Ovary (tissue), 9 donors: ENCODE measurements around the gene TNS3. TPM values are rescaled to one million over a fixed set of nuclear protein-coding genes. Genes with fewer than 3 reads are reported as not detected.

ENCODE experiments used
- DNase-seq, 5 donors: peaks; one replicate each; pipeline ENCODE4 v3.0.0-alpha.2; 2019 to 2020
- H3K27ac ChIP-seq, 2 donors: fragments of 200-600 bp; one replicate each; pipeline versions ENCODE4 v1.5.1 to v1.8.0; 2019 to 2022
- H3K27me3 ChIP-seq: fragments of 200-600 bp; one replicate; pipeline ENCODE4 v1.8.0; 2022
- H3K36me3 ChIP-seq: fragments of 200-600 bp; sonication (generic); one replicate; pipeline ENCODE4 v1.5.1; 2019
- H3K4me1 ChIP-seq: one replicate; pipeline ENCODE4 v1.8.1; 2013; ENCODE audit warnings: mild to moderate bottlenecking, moderate library complexity; ENCODE audit not compliant: insufficient read depth
- H3K4me3 ChIP-seq: fragments of 200-600 bp; sonication (generic); one replicate; pipeline ENCODE4 v1.5.1; 2017
- H3K9me3 ChIP-seq, 2 donors: fragments of 200-600 bp in 1 of 2; sonication (generic) in 1 of 2; one replicate each; pipeline versions ENCODE4 v1.5.1 to v1.8.1; 2013 to 2019; ENCODE audit warnings: mild to moderate bottlenecking in 1 of 2, moderate library complexity in 1 of 2
- CTCF ChIP-seq, 3 donors: fragments of 450-650 bp in 2 of 3; fragments of 200-600 bp in 1 of 3; IDR thresholded peaks; one replicate each; pipeline versions ENCODE4 v1.5.1 to v1.8.0; 2016 to 2022; ENCODE audit warnings: antibody characterized with exemption in 3 of 3, mild to moderate bottlenecking in 1 of 3
- EP300 ChIP-seq: sonication (generic); formaldehyde crosslinking; IDR thresholded peaks from one replicate; pipeline ENCODE4 v1.6.1; 2017; ENCODE audit warnings: antibody characterized with exemption
- POLR2A ChIP-seq: fragments of 450-650 bp; IDR thresholded peaks from one replicate; pipeline ENCODE4 v1.6.1; 2017; ENCODE audit warnings: antibody characterized with exemption, mild to moderate bottlenecking, moderate library complexity
- WGBS, 3 donors: extraction: QIAGEN DNeasy Blood & Tissue Kit in 1 of 3; methylation state at CpG; one replicate each; pipeline versions ENCODE4 v1.1.5 to v1.1.7; 2013 to 2017; 5-methylcytosine and 5-hydroxymethylcytosine counted together
- intact Hi-C, 4 donors: fragments of 100-400 bp; cut with DNase I; formaldehyde crosslinking; loops; one replicate each; pipeline versions ENCODE4 v1.11.0 to v1.15.1; 2022 to 2023
- polyA plus RNA-seq, 2 donors: library from polyadenylated mRNA; stranded (reverse); fragments of 200-250 nt in 1 of 2; fragments of 350-450 nt in 1 of 2; fragmentation: Illumina TruSeq in 1 of 2; extraction: RNeasy Lipid Tissue Mini Kit (QIAGEN cat#74804) in 1 of 2; gene quantifications; one replicate each; pipeline ENCODE4 v1.2.3, GENCODE V29; 2013 to 2014
- total RNA-seq, 7 donors: library from RNA; depleted of rRNA in 2 of 7; stranded (reverse); fragments of >200 nt in 2 of 7; fragmentation: NEBNext Ultra II Directional in 3 of 7; extraction: Animal tissue kit (Norgen Biotek cat#: 25700) in 3 of 7; gene quantifications; one replicate each; pipeline versions ENCODE4 v1.1.0 to v1.2.4, GENCODE V29; 2016 to 2023
- donor health status: DM: no; HTN: no; CAD: no; lungs with moderate emphysema.
- donor health status: DM: no; HTN: no; CAD: no.
- donor health status: Bipolar disorder and iron deficiency.
- donor health status: DM: yes; HTN: yes; CAD: no.
- donor health status: DM: no; HTN: no; CAD: no.
- donor health status: DM: yes; HTN: yes; CAD: no.

The TNS3 gene
- total and polyA plus RNA-seq, 9 donors, result 36.6 to 137 (median 91.3) TPM

- DNase-seq, result no peak
- Histone ChIP-seq H3K9me3 (no peaks in the 10 kb centered on the region), H3K27ac (no peak overlapping the region), H3K27me3 (no peaks in the 10 kb centered on the region), H3K4me1 (peaks cover 2% of the 10 kb centered on the region), H3K4me3 (no peak overlapping the region), H3K36me3 (no peaks in the 10 kb centered on the region)
- TF ChIP-seq EP300, result no peak
- no peak for TF ChIP-seq CTCF (IDR thresholded peaks at IDR 0.05)
- TF ChIP-seq POLR2A, result no peak
- intact Hi-C loops, result loop anchor here in 2 of 4 donors (10.0 kb wide), 2 partner anchors 303 to 673 kb away; partner anchors contain the start of gene PKD1L1 (in 1 of the 2)
- 89 to 95% (median 89%) methylated on average over 3 of the region's 3 CpGs for WGBS, 3 donors
These were observed 310.2 kb downstream of the TNS3 start for GRCh38 chr7:47271749-47272148.

- no peaks in the 10 kb centered on the region for H3K9me3 ChIP-seq
- WGBS, 3 donors, result 81 to 87% (median 82%) methylated on average over 7 of the region's 7 CpGs
- H3K27me3 ChIP-seq, result no peaks in the 10 kb centered on the region
- H3K4me1 ChIP-seq, result peaks cover 5% of the 10 kb centered on the region
- H3K4me3 ChIP-seq, result no peak overlapping the region
- H3K27ac ChIP-seq, result no peak overlapping the region
- TF ChIP-seq POLR2A, result no peak
- TF ChIP-seq CTCF (IDR thresholded peaks at IDR 0.05), result no peak
- TF ChIP-seq EP300, result no peak
- intact Hi-C loops, result loop anchor here (5.0 to 10.0 kb wide), 5 partner anchors 58 to 548 kb away; no protein-coding TSS in a partner anchor
- DNase-seq, result no peak
- no peaks in the 10 kb centered on the region for H3K36me3 ChIP-seq
These were observed 312.8 kb downstream of the TNS3 start for GRCh38 chr7:47268851-47269836.

GRCh38 chr7:47267346-47267745 lies 314.6 kb downstream of the TNS3 start:
- H3K27me3 ChIP-seq, result no peaks in the 10 kb centered on the region
- H3K36me3 ChIP-seq, result no peaks in the 10 kb centered on the region
- no peak for DNase-seq
- H3K9me3 ChIP-seq, result no peaks in the 10 kb centered on the region
- peaks cover 5% of the 10 kb centered on the region for H3K4me1 ChIP-seq
- no peak for TF ChIP-seq POLR2A
- TF ChIP-seq CTCF (IDR thresholded peaks at IDR 0.05), result no peak
- no peak for TF ChIP-seq EP300
- WGBS, 3 donors, result 92 to 94% (median 94%) methylated on average over 7 of the region's 7 CpGs
- H3K27ac ChIP-seq, result no peak overlapping the region
- intact Hi-C loops, result loop anchor here (5.0 to 10.0 kb wide), 5 partner anchors 60 to 550 kb away; no protein-coding TSS in a partner anchor
- H3K4me3 ChIP-seq, result no peak overlapping the region

- DNase-seq, result no peak
- WGBS, 3 donors, result 65 to 69% (median 69%) methylated on average over 6 of the region's 6 CpGs
- Histone ChIP-seq H3K36me3 (no peaks in the 10 kb centered on the region), H3K27ac (no peak overlapping the region), H3K27me3 (no peaks in the 10 kb centered on the region), H3K9me3 (no peaks in the 10 kb centered on the region), H3K4me1 (peaks cover 5% of the 10 kb centered on the region), H3K4me3 (no peak overlapping the region)
- intact Hi-C loops, result loop anchor here (5.0 to 10.0 kb wide), 5 partner anchors 61 to 551 kb away; no protein-coding TSS in a partner anchor
- no peak for TF ChIP-seq POLR2A
- TF ChIP-seq CTCF (IDR thresholded peaks at IDR 0.05), result no peak
- TF ChIP-seq EP300, result no peak
These were observed 315.1 kb downstream of the TNS3 start for GRCh38 chr7:47266799-47267198.
